HepG2 (cell line): ENCODE results near the gene EEIG1. TPM values are rescaled to one million over a fixed set of nuclear protein-coding genes. Genes with fewer than 3 reads are reported as not detected.

ENCODE experiments used
- ATAC-seq: fragments of 200-7000 bp; cut with Tn5 transposase; 3 replicates; pipeline ENCODE4 v1.9.1; 2020; ENCODE audit warnings: mild to moderate bottlenecking, moderate library complexity
- BruUV-seq: library from RNA; stranded (reverse); fragments of 400-500 nt; replicated peaks from 2 replicates; lab custom pipeline; 2021; lab: Mats Ljungman, UMichigan
- CTCF ChIA-PET: fragments of 300-600 bp; formaldehyde crosslinking; extraction: SDS; loops from one replicate; lab custom pipeline; 2021; ENCODE audit warnings: low total read pairs, inconsistent platforms, low intra/inter-chr PET ratio; lab: Yijun Ruan, JAX
- POLR2A ChIA-PET: fragments of 350-600 bp; sonication (Branson Sonifier 250); formaldehyde crosslinking; loops from one replicate; lab custom pipeline; 2020; ENCODE audit warnings: antibody characterized with exemption, inconsistent platforms; lab: Yijun Ruan, JAX
- DNase-seq: peaks from one replicate; pipeline ENCODE4 v3.0.0-alpha.2; 2015; ENCODE audit warnings: low spot score
- FAIRE-seq: peaks from 3 replicates; lab custom pipeline; 2011; peaks lifted over from hg19 to GRCh38; lab: Jason Lieb, UNC
- H2AFZ ChIP-seq: one replicate; pipeline ENCODE4 v1.6.1; 2011; ENCODE audit warnings: low read length, inconsistent platforms
- H3K27ac ChIP-seq: fragments of 300-600 bp; 3 replicates; pipeline ENCODE4 v1.8.0; 2011; ENCODE audit warnings: mixed run types, mild to moderate bottlenecking, mixed read lengths, low read length, inconsistent platforms; ENCODE audit not compliant: insufficient read depth; ENCODE audit errors: extremely low read length
- H3K27me3 ChIP-seq, 2 experiments: fragments of 200-600 bp in 1 of 2; 2 replicates in 1 of 2; 3 replicates in 1 of 2; pipeline versions ENCODE4 v1.6.0 to v1.8.0; 2011; ENCODE audit warnings: low read length in 2 of 2, mild to moderate bottlenecking in 2 of 2, moderate library complexity in 2 of 2, inconsistent platforms in 1 of 2; ENCODE audit not compliant: insufficient read depth in 2 of 2, control insufficient read depth in 1 of 2
- H3K36me3 ChIP-seq, 2 experiments: fragments of 200-600 bp in 1 of 2; replicated peaks in 1 of 2; 2 replicates in 1 of 2; 3 replicates in 1 of 2; pipeline versions ENCODE4 v1.5.1 to v1.8.0; 2011; ENCODE audit warnings: low read length in 2 of 2, inconsistent platforms in 1 of 2; ENCODE audit not compliant: insufficient read depth in 2 of 2, control insufficient read depth in 1 of 2
- H3K4me1 ChIP-seq: 2 replicates; pipeline ENCODE4 v1.5.1; 2012; ENCODE audit warnings: low read length, inconsistent platforms; ENCODE audit not compliant: insufficient read depth
- H3K4me2 ChIP-seq: 2 replicates; pipeline ENCODE4 v1.6.0; 2011; ENCODE audit warnings: low read depth, low read length, inconsistent platforms
- H3K4me3 ChIP-seq, 3 experiments: fragments of 200-600 bp in 1 of 3; sonication (generic), shearing (Covaris generic) in 1 of 3; replicated peaks in 1 of 3; 2 replicates each; pipeline ENCODE4 v1.5.1; 2011 to 2016; ENCODE audit warnings: low read length in 3 of 3, inconsistent platforms in 2 of 3, low read depth in 2 of 3, mild to moderate bottlenecking in 2 of 3, control low read depth in 1 of 3, mixed read lengths in 1 of 3; ENCODE audit not compliant: insufficient read depth in 1 of 3
- H3K79me2 ChIP-seq: one replicate; pipeline ENCODE4 v1.6.1; 2011; ENCODE audit warnings: low read length, inconsistent platforms; ENCODE audit not compliant: insufficient read depth
- H3K9ac ChIP-seq: 2 replicates; pipeline ENCODE4 v1.6.0; 2011; ENCODE audit warnings: mild to moderate bottlenecking, low read depth, low read length, inconsistent platforms; ENCODE audit not compliant: insufficient read depth
- H3K9me3 ChIP-seq: 2 replicates; pipeline ENCODE4 v1.5.1; 2012; ENCODE audit warnings: mild to moderate bottlenecking, low read length
- H4K20me1 ChIP-seq: 2 replicates; pipeline ENCODE4 v1.6.0; 2011; ENCODE audit warnings: inconsistent platforms, mild to moderate bottlenecking, low read length, moderate library complexity; ENCODE audit not compliant: insufficient read depth
- AHDC1 ChIP-seq: sonication (generic); formaldehyde crosslinking; IDR thresholded peaks from 2 replicates; pipeline ENCODE4 v1.5.1; 2020; ENCODE audit warnings: mild to moderate bottlenecking, missing genetic modification reagents, borderline replicate concordance
- BCL6 ChIP-seq: IDR thresholded peaks from 2 replicates; pipeline ENCODE4 v1.6.1; 2016; ENCODE audit warnings: missing genetic modification reagents, missing compliant biosample characterization
- CEBPB ChIP-seq: IDR thresholded peaks from 2 replicates; pipeline ENCODE4 v1.6.1; 2011; ENCODE audit warnings: low read depth, low read length, improper control_type of control experiment, borderline replicate concordance
- HMGXB3 ChIP-seq: sonication (generic); formaldehyde crosslinking; IDR thresholded peaks from 2 replicates; pipeline ENCODE4 v1.4.0; 2020; ENCODE audit warnings: missing genetic modification reagents, borderline replicate concordance
- PCBP2 ChIP-seq: fragments of 200-400 bp; formaldehyde crosslinking; optimal IDR thresholded peaks from 2 replicates; pipeline ENCODE3; 2018; ENCODE audit warnings: low read length, low read depth; ENCODE audit not compliant: poor library complexity, severe bottlenecking
- RARA ChIP-seq: IDR thresholded peaks from 2 replicates; pipeline ENCODE4 v1.6.1; 2016; ENCODE audit warnings: missing genetic modification reagents, missing compliant biosample characterization
- ZBTB42 ChIP-seq: sonication (generic); formaldehyde crosslinking; IDR thresholded peaks from 2 replicates; pipeline ENCODE4 v1.5.0; 2020; ENCODE audit warnings: mild to moderate bottlenecking, missing genetic modification reagents
- ZNF782 ChIP-seq: sonication (generic); formaldehyde crosslinking; IDR thresholded peaks from 2 replicates; pipeline ENCODE4 v1.4.0; 2020; ENCODE audit warnings: missing genetic modification reagents, mild to moderate bottlenecking, borderline replicate concordance
- WGBS: methylation state at CpG from one replicate; pipeline ENCODE4 v1.1.6; 2017; ENCODE audit warnings: low lambda C conversion rate; 5-methylcytosine and 5-hydroxymethylcytosine counted together
- in situ Hi-C: cut with HindIII; loops from 2 replicates; pipeline ENCODE4 v1.10.0; 2017; ENCODE audit warnings: low pct_unique_long_range_greater_than_20kb; ENCODE audit not compliant: extremely low pct_ligation_motif_present
- intact Hi-C: fragments of 100-400 bp; cut with micrococcal nuclease; formaldehyde crosslinking; loops from one replicate; pipeline ENCODE4 v1.10.0; 2022; ENCODE audit not compliant: unreplicated experiment
- polyA plus RNA-seq, 8 experiments: library from polyadenylated mRNA; depleted of rRNA in 3 of 8; stranded (reverse) in 7 of 8; unstranded in 1 of 8; fragments of >200 nt; fragmentation: Illumina TruSeq in 4 of 8; extraction: Trizol in 4 of 8; gene quantifications; 2 replicates each; pipeline versions ENCODE4 v1.2.1 to v1.2.3, GENCODE V29; 2011 to 2016; ENCODE audit warnings: low read depth in 4 of 8, missing spikeins in 1 of 8, mixed read lengths in 1 of 8; ENCODE audit not compliant: insufficient read depth in 1 of 8
- total RNA-seq, 5 experiments: library from RNA; depleted of rRNA; stranded (reverse); fragments of >200 nt; fragmentation: Illumina TruSeq; extraction: Trizol; gene quantifications; 2 replicates each; pipeline ENCODE4 v1.2.3, GENCODE V29; 2016; ENCODE audit warnings: low read depth in 1 of 5

Gene EEIG1
- total and polyA plus RNA-seq, 2 of the 13 experiments (the other 11 are each of a cell fraction or from before 2014, with no cell fraction given) = 16.6 to 25.2 TPM

- no peak overlapping the region for H3K4me2 ChIP-seq
- no TSS peak for BruUV-seq
- ChIA-PET POLR2A (no interaction called here), CTCF (no interaction called here)
- peaks cover 0 to 4% of the 10 kb centered on the region in 2 experiments; a peak in 2 of 5 replicates for H3K27me3 ChIP-seq
- H2AFZ ChIP-seq = no peak overlapping the region
- H3K9me3 ChIP-seq = no peaks in the 10 kb centered on the region
- 50% methylated on average over 5 of the region's 5 CpGs for WGBS
- no peak overlapping the region for H3K9ac ChIP-seq
- no peaks in the 10 kb centered on the region for H3K79me2 ChIP-seq
- FAIRE-seq = no peak
- no peak overlapping the region for H3K27ac ChIP-seq
- DNase-seq = no peak
- ATAC-seq = no peak
- peaks cover 67% of the 10 kb centered on the region for H3K4me1 ChIP-seq
- H3K4me3 ChIP-seq = no peak overlapping the region
- in situ Hi-C loops = no loop called here
- no peaks in the 10 kb centered on the region for H3K36me3 ChIP-seq
- peak; percentile 72 for TF ChIP-seq RARA
- TF ChIP-seq ZBTB42 (CRISPR knock-in tag) = no peak
- TF ChIP-seq PCBP2 = no peak
- TF ChIP-seq BCL6 (CRISPR knock-in tag) = peak; percentile 49; the same call in 1 of the 2 replicates
- intact Hi-C loops = no loop called here
- no peaks in the 10 kb centered on the region for H4K20me1 ChIP-seq
Observed at GRCh38 chr9:128002959-128003358, 22.2 kb upstream of the EEIG1 start.

GRCh38 chr9:128001779-128002298 is 21.1 kb upstream of the EEIG1 start:
- BruUV-seq = no TSS peak
- Histone ChIP-seq H3K27me3 (peaks cover 0 to 4% of the 10 kb centered on the region in 2 experiments; a peak in 1 of 5 replicates), H3K4me2 (peak overlapping the region; percentile 57; the same call in 1 of the 2 replicates), H4K20me1 (no peaks in the 10 kb centered on the region), H3K4me1 (peaks cover 65% of the 10 kb centered on the region), H3K79me2 (no peaks in the 10 kb centered on the region), H3K9me3 (no peaks in the 10 kb centered on the region), H3K9ac (no peak overlapping the region), H3K36me3 (no peaks in the 10 kb centered on the region), H2AFZ (no peak overlapping the region), H3K27ac (no peak overlapping the region), H3K4me3 (no peak overlapping the region)
- intact Hi-C loops = no loop called here
- CTCF ChIA-PET = no interaction called here
- DNase-seq (no peak), ATAC-seq (peak; percentile 50), FAIRE-seq (no peak)
- in situ Hi-C loops = no loop called here
- POLR2A ChIA-PET = no interaction called here
- 46% methylated on average over 16 of the region's 18 CpGs for WGBS
- no peak for TF ChIP-seq CEBPB
- no peak for TF ChIP-seq HMGXB3
- no peak for TF ChIP-seq AHDC1 (CRISPR knock-in tag)
- no peak for TF ChIP-seq ZNF782 (CRISPR knock-in tag)
